ENCODE results near the gene APOBR. TPM values are rescaled to one million over a fixed set of nuclear protein-coding genes. Genes with fewer than 3 reads are reported as not detected.
A peak's percentile ranks its signal among the peaks of the same experiment; 100 is the strongest.

The APOBR gene
- total and polyA plus RNA-seq, 2 of the 13 experiments (the other 11 are each of a cell fraction or from before 2014, with no cell fraction given): 0.03 TPM; not detected in 1

DNA sequence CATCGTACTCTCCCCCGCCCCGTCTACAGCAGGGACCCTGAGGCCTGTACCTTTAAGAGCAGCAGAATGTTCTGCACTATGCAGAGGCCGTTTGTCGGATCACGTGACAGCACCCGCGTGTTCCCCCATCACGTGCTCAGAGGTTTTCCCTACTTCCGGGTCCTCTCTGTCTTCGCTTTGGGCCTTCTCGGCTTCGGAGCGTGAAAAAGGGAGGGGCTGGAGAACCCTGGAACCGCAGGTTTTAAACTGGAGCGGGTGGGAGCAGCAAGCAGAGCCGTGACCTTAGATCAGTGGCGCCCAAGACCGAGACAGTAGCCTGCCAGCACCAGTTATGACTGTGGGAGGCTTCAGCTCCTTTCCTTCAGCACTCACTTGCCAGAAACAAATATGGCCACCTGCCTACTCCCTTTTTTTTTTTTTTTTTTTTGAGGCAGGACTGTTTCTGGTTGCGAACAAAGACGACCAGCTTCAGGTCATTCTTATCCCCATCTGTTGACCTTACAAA is 2.4 kb upstream of the APOBR start, which contains the start of gene CLN3 (continued):
- TF ChIP-seq ZNF746 (CRISPR knock-in tag; IDR thresholded peaks at IDR 0.05) (no peak), THAP9 (CRISPR knock-in tag; IDR thresholded peaks at IDR 0.05; ENCODE audit: borderline replicate concordance) (peak; percentile 64; the same call in 1 of the 2 replicates), FOXA1 (IDR thresholded peaks at IDR 0.05) (no peak), FOXA1 (CRISPR knock-in tag; IDR thresholded peaks at IDR 0.05) (peak; percentile 33; the same call in 1 of the 2 replicates), FOXK2 (IDR thresholded peaks at IDR 0.05) (peak; percentile 38; the same call in 1 of the 2 replicates), ZSCAN12 (CRISPR knock-in tag; IDR thresholded peaks at IDR 0.05) (no peak), ZNF883 (CRISPR knock-in tag; IDR thresholded peaks at IDR 0.05; ENCODE audit: not compliant biosample characterization) (no peak), NAIF1 (CRISPR knock-in tag; IDR thresholded peaks at IDR 0.05; ENCODE audit: borderline replicate concordance) (0 out of 2 replicates have a peak, but pooled peaks have one; percentile 55), STAT5B (CRISPR knock-in tag; IDR thresholded peaks at IDR 0.05) (no peak), SCMH1 (CRISPR knock-in tag; IDR thresholded peaks at IDR 0.05; ENCODE audit: borderline replicate concordance) (no peak), ZNF562 (CRISPR knock-in tag; IDR thresholded peaks at IDR 0.05; ENCODE audit: borderline replicate concordance) (no peak), ZNF841 (CRISPR knock-in tag; IDR thresholded peaks at IDR 0.05; ENCODE audit: borderline replicate concordance) (no peak), ZNF121 (CRISPR knock-in tag; IDR thresholded peaks at IDR 0.05) (no peak), CHD2 (IDR thresholded peaks at IDR 0.05; ENCODE audit: low read depth, low read length) (no peak), CEBPB (IDR thresholded peaks at IDR 0.05; ENCODE audit: borderline replicate concordance, low read depth, low read length) (no peak), ZNF20 (CRISPR knock-in tag; IDR thresholded peaks at IDR 0.05) (0 out of 2 replicates have a peak, but pooled peaks have one; percentile 29), TOPORS (CRISPR knock-in tag; IDR thresholded peaks at IDR 0.05) (0 out of 2 replicates have a peak, but pooled peaks have one; percentile 17), TAF1 (CRISPR knock-in tag; IDR thresholded peaks at IDR 0.05) (peak; percentile 43), ZNF556 (CRISPR knock-in tag; IDR thresholded peaks at IDR 0.05; ENCODE audit: borderline replicate concordance) (peak; percentile 77; the same call in 1 of the 2 replicates), FOXA3 (CRISPR knock-in tag; IDR thresholded peaks at IDR 0.05) (peak; percentile 42), SOX13 (IDR thresholded peaks at IDR 0.05) (no peak), SOX13 (CRISPR knock-in tag; conservative IDR thresholded peaks at IDR 0.05 in 1 of 2, IDR thresholded peaks at IDR 0.05 in 1 of 2) (0 out of 4 replicates have a peak, but pooled peaks of 1 of the 2 experiments have one; percentile 21), NRL (CRISPR knock-in tag; IDR thresholded peaks at IDR 0.05; ENCODE audit: borderline replicate concordance) (no peak; the same call in 1 of the 2 replicates), MIXL1 (CRISPR knock-in tag; IDR thresholded peaks at IDR 0.05) (no peak)
- TF ChIP-seq, protein P1, sequence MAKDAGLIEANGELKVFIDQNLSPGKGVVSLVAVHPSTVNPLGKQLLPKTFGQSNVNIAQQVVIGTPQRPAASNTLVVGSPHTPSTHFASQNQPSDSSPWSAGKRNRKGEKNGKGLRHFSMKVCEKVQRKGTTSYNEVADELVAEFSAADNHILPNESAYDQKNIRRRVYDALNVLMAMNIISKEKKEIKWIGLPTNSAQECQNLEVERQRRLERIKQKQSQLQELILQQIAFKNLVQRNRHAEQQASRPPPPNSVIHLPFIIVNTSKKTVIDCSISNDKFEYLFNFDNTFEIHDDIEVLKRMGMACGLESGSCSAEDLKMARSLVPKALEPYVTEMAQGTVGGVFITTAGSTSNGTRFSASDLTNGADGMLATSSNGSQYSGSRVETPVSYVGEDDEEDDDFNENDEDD (CRISPR knock-in tag; IDR thresholded peaks at IDR 0.05; ENCODE audit: borderline replicate concordance): peak; percentile 68; the same call in 1 of the 2 replicates
- TF ChIP-seq, protein P2, sequence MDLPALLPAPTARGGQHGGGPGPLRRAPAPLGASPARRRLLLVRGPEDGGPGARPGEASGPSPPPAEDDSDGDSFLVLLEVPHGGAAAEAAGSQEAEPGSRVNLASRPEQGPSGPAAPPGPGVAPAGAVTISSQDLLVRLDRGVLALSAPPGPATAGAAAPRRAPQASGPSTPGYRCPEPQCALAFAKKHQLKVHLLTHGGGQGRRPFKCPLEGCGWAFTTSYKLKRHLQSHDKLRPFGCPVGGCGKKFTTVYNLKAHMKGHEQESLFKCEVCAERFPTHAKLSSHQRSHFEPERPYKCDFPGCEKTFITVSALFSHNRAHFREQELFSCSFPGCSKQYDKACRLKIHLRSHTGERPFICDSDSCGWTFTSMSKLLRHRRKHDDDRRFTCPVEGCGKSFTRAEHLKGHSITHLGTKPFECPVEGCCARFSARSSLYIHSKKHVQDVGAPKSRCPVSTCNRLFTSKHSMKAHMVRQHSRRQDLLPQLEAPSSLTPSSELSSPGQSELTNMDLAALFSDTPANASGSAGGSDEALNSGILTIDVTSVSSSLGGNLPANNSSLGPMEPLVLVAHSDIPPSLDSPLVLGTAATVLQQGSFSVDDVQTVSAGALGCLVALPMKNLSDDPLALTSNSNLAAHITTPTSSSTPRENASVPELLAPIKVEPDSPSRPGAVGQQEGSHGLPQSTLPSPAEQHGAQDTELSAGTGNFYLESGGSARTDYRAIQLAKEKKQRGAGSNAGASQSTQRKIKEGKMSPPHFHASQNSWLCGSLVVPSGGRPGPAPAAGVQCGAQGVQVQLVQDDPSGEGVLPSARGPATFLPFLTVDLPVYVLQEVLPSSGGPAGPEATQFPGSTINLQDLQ (CRISPR knock-in tag; IDR thresholded peaks at IDR 0.05): no peak

Measured in HepG2 (cell line).